ENCODE results near the gene SNRPD3. TPM values are rescaled to one million over a fixed set of nuclear protein-coding genes. Genes with fewer than 3 reads are reported as not detected.

SNRPD3 gene
- total and polyA plus RNA-seq, 12 donors, result 55.7 to 223 (median 87.8) TPM

DNA sequence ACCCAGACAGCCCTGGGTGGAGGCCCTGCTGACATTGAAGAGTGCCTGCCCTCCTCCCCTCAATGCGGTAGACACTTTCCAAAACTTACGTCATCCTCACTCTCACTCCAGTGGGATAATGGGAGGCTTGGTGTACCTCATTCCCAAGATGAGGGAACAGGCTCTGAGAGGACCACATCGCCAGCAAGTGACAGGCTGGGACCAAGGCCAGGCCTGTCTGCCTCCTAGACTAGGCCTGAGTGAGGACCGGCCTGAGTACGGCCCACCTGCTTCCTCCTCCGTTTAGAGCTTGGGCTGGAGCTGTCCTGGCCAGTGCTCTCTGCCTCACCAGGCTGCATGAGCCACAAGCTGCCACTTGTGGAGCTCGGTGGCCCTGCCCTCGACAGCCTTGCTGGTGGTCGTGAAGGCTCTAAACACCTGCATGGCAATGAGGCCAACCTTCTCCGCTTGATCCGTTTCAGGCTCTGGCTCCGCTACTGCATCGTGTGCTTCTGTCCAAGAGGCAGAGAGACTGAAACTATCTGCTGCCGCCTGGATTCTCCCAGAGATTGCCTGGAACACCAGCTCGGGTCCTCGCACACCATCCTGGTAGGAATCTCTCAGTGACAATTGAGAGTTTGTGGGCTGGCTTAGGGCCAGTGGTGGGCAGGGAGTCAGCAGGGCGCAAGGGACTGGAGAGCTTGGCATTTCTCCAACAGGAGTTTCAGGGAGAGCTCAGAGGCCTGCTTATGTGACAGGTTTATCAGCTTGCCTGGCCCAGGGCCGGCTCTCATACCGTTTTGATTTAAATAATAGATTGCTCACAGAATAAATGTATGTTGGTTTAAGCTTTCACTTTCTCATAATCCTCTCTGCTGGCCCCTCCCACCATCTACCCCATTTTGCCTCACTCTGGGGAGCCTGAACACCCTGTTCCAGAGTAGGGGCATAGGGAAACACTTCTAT, 27.7 kb downstream of the SNRPD3 start:
- H3K4me3 ChIP-seq, result no peak overlapping the region
- whole genome bisulfite sequencing, 4 donors, result 49 to 72% (median 65%) methylated on average over 9 to 19 of the region's 19 CpGs
- H3K9me3 ChIP-seq (replicated peaks in 1 of 3), result no peaks in the 10 kb centered on the region
- H3K36me3 ChIP-seq (replicated peaks in 1 of 2), result no peaks in the 10 kb centered on the region
- H3K27ac ChIP-seq, result peak overlapping the region in 1 of 5 donors; percentile 29
- H3K4me1 ChIP-seq (replicated peaks in 1 of 2), result no peaks in the 10 kb centered on the region
- peak in 1 of 7 donors; percentile 58 for DNase-seq
- intact Hi-C loops (cut with DNase I), result no loop called here
- H3K27me3 ChIP-seq, result no peaks in the 10 kb centered on the region
- no peak for TF ChIP-seq POLR2A (IDR thresholded peaks at IDR 0.05)
- TF ChIP-seq, protein P1, sequence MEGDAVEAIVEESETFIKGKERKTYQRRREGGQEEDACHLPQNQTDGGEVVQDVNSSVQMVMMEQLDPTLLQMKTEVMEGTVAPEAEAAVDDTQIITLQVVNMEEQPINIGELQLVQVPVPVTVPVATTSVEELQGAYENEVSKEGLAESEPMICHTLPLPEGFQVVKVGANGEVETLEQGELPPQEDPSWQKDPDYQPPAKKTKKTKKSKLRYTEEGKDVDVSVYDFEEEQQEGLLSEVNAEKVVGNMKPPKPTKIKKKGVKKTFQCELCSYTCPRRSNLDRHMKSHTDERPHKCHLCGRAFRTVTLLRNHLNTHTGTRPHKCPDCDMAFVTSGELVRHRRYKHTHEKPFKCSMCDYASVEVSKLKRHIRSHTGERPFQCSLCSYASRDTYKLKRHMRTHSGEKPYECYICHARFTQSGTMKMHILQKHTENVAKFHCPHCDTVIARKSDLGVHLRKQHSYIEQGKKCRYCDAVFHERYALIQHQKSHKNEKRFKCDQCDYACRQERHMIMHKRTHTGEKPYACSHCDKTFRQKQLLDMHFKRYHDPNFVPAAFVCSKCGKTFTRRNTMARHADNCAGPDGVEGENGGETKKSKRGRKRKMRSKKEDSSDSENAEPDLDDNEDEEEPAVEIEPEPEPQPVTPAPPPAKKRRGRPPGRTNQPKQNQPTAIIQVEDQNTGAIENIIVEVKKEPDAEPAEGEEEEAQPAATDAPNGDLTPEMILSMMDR (IDR thresholded peaks at IDR 0.05), result no peak

- no peak for DNase-seq
- WGBS, 4 donors, result 77 to 93% (median 82%) methylated on average over 3 to 5 of the region's 5 CpGs
- H3K4me3 ChIP-seq, result no peak overlapping the region
- TF ChIP-seq POLR2A (IDR thresholded peaks at IDR 0.05), result no peak
- TF ChIP-seq, protein P1 (IDR thresholded peaks at IDR 0.05), result no peak
- intact Hi-C loops (cut with DNase I), result no loop called here
- no peaks in the 10 kb centered on the region for H3K27me3 ChIP-seq
- H3K9me3 ChIP-seq (replicated peaks in 1 of 3), result no peaks in the 10 kb centered on the region
- H3K27ac ChIP-seq, result peak overlapping the region in 1 of 5 donors; percentile 29
- H3K4me1 ChIP-seq (replicated peaks in 1 of 2), result no peaks in the 10 kb centered on the region
- no peaks in the 10 kb centered on the region for H3K36me3 ChIP-seq (replicated peaks in 1 of 2)
Observed at GRCh38 chr22:24584166-24584790, 28.5 kb downstream of the SNRPD3 start.

- Histone ChIP-seq H3K27ac (no peak overlapping the region), H3K4me1 (replicated peaks in 1 of 2) (no peaks in the 10 kb centered on the region), H3K27me3 (no peaks in the 10 kb centered on the region), H3K4me3 (no peak overlapping the region), H3K9me3 (replicated peaks in 1 of 3) (no peaks in the 10 kb centered on the region), H3K36me3 (replicated peaks in 1 of 2) (no peaks in the 10 kb centered on the region)
- TF ChIP-seq, protein P1 (IDR thresholded peaks at IDR 0.05), result no peak
- TF ChIP-seq POLR2A (IDR thresholded peaks at IDR 0.05), result no peak
- 77 to 97% (median 91%) methylated on average over 6 to 10 of the region's 10 CpGs for WGBS, 4 donors
- intact Hi-C loops (cut with DNase I), result no loop called here
- no peak for DNase-seq
Observed at GRCh38 chr22:24584871-24585411, 29.1 kb downstream of the SNRPD3 start.

GRCh38 chr22:24585461-24585860, 29.7 kb downstream of the SNRPD3 start:
- intact Hi-C loops (cut with DNase I), result no loop called here
- no peak overlapping the region for H3K27ac ChIP-seq
- no peaks in the 10 kb centered on the region for H3K36me3 ChIP-seq (replicated peaks in 1 of 2)
- no peaks in the 10 kb centered on the region for H3K4me1 ChIP-seq (replicated peaks in 1 of 2)
- 95 to 100% (median 100%) methylated on average over 1 to 3 of the region's 3 CpGs for WGBS, 4 donors
- no peak for DNase-seq
- H3K27me3 ChIP-seq, result no peaks in the 10 kb centered on the region
- TF ChIP-seq POLR2A (IDR thresholded peaks at IDR 0.05), result no peak
- TF ChIP-seq, protein P1 (IDR thresholded peaks at IDR 0.05), result no peak
- no peaks in the 10 kb centered on the region for H3K9me3 ChIP-seq (replicated peaks in 1 of 3)
- no peak overlapping the region for H3K4me3 ChIP-seq
